GM08714 (cell line): Measurements from ENCODE around the gene HES2.
"Not testable (repeated sequence)": the region's sequence is repeated elsewhere in the genome, so short reads cannot be mapped to it uniquely, and the experiment has no call there.

ENCODE experiments used
- H3K4me3 ChIP-seq: fragments of 200-500 bp; sonication (Bioruptor generic); 2 replicates; pipeline ENCODE4 v1.5.1; 2014; ENCODE audit warnings: mild to moderate bottlenecking, low read length, inconsistent platforms
- ZNF274 ChIP-seq: IDR thresholded peaks from 2 replicates; pipeline ENCODE4 v1.6.1; 2012; ENCODE audit warnings: mild to moderate bottlenecking, low read depth, low read length

HES2 gene

DNA sequence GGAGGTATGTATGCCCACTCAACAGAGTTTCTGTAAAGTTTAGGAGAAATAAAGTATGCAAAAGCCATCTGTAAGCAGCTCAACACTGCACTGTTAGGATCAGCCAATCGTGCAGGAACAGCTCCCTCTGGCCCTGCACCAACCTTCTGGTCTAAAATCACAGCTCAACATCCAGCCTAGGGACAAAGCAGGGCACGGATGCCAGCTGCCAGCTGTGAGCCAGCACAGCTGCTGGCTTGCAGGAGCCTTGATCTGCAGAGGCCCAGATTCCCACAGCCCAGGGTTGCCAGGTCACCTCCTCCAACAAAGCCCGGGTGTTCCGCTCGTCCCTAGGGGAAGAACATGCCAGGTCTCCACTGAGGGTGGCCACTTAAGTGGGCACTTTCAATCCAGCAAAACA, 34.8 kb downstream of the HES2 start:
- no peak for TF ChIP-seq ZNF274
- no peak overlapping the region for H3K4me3 ChIP-seq

DNA sequence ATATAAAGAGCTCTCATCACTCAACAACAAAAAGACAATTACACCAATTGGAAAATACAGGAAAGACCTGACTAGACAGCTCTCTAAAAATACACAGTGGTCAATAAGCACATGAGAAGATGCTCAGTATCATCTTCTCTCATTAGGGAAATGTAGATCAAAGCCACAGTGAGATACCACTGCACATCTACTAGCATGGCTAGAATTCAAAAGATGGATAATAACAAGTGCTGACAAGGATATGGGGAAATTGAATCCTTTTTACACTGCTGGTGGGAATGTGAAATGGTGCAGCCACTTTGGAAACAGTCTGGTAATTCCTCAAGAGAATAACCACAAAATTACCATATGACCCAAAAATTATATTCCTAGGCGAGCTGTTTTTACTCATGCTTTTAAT, 35.6 kb downstream of the HES2 start:
- no peak overlapping the region for H3K4me3 ChIP-seq
- TF ChIP-seq ZNF274: no peak

DNA sequence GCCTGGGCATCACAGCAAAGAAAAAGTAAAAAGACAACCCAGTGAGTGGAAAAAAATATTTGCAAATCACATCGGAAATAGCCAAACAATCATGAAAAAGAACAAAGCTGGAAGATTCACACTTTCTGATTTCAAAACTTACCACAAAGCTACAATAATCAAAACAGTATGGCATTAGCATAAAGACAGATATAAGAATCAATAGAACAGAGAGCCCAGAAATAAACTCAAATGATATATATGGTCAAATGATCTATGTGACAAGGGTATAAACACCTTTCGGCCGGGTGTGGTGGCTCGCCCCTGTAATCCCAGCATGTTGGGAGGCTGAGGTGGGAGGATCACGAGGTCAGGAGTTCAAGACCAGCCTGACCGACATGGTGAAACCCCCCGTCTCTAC, 39.7 kb downstream of the HES2 start:
- no peak for TF ChIP-seq ZNF274
- no peak overlapping the region for H3K4me3 ChIP-seq

DNA sequence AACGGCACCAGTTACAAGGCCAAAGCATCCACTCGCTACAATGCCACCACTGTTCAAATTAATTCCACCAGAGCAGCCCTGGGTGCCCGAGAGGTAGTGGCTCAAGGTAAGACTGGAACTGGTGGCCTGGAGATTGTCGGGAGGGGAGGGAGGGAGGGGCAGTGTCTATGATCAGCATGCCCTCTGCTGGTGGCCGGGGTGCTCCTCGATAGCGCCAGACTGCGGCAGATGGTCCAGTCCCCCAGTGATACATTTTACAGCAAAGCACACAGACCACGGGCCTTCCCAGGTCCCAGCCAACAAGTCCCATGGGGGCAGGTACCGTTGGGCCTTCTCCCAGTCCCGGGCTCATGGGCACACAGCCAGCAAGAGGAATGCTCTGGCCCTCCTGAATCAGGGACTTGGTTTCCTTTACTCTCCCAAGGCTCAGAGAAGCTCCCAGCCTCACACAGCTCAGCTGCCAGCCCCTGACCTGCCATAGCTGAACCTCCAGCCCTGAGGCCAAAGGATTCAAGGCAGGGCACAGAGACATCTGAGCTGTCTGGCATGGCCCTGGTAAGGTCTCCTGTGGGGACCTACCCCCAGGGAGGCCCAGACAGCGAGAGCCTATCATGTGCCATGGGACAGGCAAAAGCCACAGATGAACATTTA, 41.5 kb downstream of the HES2 start:
- H3K4me3 ChIP-seq: no peak overlapping the region
- no peak for TF ChIP-seq ZNF274

DNA sequence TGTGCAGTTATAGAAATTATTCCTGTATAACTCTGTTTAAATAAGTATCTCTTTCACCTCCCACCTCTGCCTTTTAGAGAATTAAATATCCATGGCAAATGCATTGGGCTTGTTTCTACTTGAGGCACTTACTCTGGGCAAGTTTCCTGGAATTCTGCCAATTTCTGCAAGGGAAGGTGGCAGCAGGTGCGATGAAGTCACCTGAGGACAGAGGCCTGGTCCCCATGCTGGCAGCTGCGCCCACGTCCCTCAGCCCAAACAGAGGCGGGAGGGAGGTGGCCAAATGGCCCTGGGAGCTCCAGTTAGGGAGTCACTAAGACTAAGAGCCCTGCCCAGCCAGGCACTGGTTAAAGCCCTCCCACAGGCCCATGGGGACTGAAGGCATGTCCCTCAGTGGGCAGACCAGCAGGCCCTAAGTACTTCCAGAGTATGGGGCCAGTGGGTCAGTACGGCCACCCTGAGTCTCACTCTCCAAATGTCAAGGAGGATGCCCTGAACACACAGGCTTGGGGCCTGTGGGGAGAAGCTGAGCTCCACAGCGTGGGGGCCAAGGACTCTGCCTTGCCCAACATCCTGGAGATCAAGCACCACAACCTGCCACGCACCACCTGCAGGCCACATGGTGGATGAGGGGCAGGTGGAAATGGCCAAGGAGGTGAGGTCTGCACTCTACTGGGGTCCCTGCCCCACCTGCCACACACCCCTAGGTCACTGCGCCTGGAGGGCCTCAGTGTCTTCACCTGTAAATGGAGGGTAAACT, 45.6 kb downstream of the HES2 start:
- TF ChIP-seq ZNF274: no peak
- H3K4me3 ChIP-seq: no peak overlapping the region

DNA sequence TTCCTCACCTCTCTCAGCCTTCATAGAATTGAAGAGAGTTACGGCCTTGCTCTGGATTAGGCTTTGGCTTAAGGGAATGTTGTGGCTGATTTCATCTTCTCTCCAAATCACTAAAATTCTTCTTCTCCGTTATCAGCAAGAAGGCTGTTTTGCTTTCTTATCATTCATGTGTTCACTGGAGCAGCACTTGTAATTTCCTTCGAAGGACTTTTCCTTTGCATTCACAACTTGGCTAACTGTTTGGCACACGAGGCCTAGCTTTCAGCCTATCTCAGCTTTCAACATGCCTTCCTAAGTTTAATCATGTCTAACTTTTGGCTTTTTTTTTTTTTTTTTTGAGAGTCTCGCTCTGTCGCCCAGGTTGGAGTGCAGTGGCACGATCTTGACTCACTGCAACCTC, 47.5 kb downstream of the HES2 start:
- H3K4me3 ChIP-seq: not testable (repeated sequence)

DNA sequence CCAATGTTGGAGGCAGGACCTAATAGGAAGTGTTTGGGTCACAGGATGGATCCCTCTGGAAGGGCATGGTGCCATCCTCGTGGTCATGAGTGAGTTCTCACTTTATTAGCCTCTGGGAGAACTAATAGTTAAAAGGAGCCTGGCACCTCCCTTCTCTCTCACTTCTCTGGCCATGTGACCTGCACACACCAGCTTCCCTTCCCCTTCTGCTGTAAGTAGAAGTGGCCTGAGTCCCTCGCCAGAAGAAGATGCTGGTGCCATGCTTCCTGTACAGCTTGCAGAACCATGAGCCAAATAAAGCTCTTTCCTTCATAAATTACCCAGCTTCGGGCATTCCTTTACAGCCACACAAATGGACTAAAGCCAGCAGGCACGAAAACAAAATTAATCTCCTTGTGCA, 49.7 kb downstream of the HES2 start:
- TF ChIP-seq ZNF274: no peak
- H3K4me3 ChIP-seq: no peak overlapping the region

DNA sequence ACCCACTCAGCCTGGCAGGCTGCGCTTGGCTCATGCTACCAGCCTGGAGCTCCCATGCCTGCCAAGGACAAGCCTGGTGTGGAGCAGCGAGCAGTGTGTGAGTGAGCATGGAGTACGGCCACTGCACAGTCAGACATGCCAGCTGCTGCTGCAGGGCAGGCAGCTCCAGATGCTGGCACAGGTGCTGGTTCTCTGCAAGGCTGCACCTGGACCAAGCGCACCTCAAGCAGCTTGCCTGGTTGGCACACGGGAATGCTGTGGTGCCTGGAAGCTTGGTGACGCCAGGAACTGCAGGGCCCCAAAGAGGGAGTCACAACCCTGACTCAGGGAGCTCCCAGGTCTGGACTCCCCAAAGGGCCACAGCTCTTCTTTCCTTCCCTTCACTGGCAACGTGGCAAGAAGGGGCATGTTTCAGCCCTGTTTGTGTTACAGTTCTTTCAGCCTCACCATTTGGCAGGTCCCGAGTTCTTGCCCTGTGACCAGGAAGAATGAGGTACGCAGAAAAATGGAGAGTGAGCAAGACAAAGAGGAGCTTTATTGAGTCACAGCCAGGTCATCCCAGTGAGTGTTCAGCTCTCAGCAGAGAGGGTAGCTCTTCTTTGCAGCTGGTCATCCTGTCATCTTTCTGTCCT, 52.2 kb downstream of the HES2 start:
- TF ChIP-seq ZNF274: no peak
- no peak overlapping the region for H3K4me3 ChIP-seq

DNA sequence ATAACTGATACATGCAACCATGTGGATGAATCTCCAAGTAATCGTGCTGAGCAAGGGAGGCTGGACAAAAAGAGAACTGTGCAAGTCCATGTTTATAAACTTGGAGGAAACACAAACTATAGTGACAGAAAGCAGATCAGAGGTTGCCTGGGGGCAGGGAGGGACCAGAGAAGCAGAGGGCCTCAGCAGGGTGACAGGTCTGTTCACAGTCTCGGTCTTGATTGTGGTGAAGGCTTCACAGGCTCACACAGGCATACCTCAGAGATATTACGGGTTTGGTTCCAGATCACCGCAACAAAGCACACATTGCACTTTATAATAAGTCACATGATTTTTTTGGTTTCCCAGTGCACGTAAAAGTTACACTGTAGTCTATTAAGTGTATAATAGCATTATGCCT, 54.7 kb downstream of the HES2 start:
- no peak overlapping the region for H3K4me3 ChIP-seq
- TF ChIP-seq ZNF274: no peak

DNA sequence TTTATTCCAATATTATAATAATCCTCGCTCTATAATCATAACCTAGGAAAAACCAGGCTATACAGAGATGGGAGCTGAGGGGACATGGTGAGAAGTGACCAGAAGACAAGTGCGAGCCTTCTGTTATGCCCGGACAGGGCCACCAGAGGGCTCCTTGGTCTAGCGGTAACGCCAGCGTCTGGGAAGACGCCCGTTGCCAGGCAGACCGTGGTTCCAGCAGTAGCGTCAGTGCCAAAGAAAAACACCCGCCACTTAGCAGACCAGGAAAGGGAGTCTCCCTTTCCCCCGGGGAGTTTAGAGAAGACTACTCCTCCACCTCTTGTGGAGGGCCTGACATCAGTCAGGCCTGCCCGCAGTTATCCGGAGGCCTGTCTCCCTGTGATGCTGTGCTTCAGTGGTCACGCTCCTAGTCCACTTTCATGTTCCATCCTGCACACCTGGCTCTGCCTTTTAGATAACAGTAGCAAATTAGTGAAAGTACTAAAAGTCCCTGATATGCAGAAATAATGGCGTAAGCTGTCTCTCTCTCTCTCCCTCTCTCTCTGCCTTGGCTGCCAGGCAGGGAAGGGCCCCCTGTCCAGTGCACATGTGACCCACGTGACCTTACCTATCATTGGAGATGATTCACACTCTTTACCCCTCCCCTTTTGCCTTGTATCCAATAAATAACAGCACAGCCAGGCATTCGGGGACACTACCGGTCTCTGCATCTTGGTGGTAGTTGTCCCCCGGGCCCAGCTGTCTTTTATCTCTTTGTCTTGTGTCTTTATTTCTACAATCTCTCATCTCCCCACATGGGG, 56.4 kb downstream of the HES2 start:
- H3K4me3 ChIP-seq: not testable (repeated sequence)
